ENCODE measurements around the gene ZNF892.

Gene ZNF892

GRCh38 chr2:95207111-95207961 lies at the start of gene ZNF892:
ZNF892 (plus strand) TSS chr2:95207521; CDS start chr2:95207816, 295 bp downstream.
- DNase-seq = peak; percentile 79 to 93

DNA sequence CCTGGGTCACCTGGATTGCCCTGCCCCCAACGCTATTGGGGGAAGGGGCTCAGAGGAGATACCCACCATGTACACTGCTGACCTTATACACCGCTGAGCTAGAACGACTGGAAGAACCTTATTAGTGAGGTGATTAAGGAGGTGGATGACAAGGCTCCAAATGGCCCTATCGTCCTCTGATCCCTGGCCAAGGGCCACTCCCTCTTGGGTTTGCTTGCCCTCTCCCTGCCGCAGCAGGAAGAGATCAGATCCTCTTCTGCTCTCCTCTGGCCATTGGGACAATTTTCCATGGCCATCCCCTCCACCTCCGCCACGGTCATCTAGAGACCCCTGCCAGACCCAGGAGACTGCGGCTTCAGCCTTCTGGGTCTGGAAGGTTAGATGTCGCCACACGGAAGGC lies 48.9 kb upstream of the ZNF892 start:
- DNase-seq = no peak

- peak in 1 of 2 experiments; percentile 30 for DNase-seq
These were observed 48.3 kb upstream of the ZNF892 start for GRCh38 chr2:95158891-95159619.

DNA sequence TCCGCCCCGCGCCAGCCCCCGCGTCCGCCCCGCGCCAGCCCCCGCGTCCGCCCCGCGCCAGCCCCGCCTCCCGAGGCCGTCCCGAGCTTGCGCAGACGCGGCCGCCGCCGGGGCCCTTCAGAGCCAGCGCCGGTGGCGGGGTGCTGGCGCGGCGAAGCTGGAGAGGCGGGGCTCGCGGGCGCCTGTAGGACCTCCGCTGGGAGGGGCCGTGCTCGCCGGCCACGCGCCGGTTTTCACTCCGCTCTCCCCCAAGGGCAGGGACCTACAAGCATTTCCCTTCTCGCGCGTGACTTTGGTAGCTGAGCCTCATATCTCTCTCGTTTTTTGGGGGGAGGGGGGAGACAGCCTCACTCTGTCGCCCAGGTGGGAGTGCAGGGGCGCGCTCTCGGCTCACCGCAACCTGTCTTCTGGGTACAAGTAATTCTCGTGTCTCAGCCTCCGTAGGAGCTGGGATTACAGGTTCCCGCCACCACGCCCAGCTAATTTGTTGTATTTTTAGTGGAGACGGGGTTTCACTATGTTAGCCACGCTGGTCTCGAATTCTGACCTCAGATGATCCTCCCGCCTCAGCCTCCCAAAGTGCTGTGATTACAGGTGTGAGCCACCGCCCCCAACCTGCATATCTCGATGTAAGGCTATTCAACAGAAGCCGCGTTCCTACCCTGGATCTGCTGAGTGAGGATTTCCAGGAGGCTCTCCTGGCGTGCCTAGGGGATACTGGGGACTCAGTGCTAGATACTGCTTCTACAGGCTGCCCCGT lies 47.5 kb upstream of the ZNF892 start, which contains the start of gene ZNF514:
ZNF514 (minus strand) TSS at position 159 of the 760 bp plus-strand sequence. CDS start 6,595 bp downstream, outside the sequence.
- peak in 1 of 2 experiments; percentile 64 for DNase-seq

DNA sequence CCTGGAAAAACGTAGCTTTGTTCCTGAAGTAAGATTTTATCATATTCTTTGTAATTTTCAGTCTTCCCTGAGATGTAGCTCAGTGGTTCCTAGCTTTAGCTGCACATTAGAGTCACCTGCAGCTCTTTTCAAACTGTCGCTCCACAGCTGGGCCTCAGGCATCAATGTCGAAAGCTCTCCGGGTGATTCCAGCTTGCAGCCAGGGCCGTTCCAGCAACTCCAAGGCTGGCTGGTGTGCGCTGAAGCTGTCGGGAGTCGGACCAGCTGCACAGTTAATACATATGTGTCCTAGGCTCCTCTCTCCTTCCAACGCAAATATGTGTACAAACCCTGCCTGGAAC lies 42.3 kb upstream of the ZNF892 start:
- DNase-seq = no peak

DNA sequence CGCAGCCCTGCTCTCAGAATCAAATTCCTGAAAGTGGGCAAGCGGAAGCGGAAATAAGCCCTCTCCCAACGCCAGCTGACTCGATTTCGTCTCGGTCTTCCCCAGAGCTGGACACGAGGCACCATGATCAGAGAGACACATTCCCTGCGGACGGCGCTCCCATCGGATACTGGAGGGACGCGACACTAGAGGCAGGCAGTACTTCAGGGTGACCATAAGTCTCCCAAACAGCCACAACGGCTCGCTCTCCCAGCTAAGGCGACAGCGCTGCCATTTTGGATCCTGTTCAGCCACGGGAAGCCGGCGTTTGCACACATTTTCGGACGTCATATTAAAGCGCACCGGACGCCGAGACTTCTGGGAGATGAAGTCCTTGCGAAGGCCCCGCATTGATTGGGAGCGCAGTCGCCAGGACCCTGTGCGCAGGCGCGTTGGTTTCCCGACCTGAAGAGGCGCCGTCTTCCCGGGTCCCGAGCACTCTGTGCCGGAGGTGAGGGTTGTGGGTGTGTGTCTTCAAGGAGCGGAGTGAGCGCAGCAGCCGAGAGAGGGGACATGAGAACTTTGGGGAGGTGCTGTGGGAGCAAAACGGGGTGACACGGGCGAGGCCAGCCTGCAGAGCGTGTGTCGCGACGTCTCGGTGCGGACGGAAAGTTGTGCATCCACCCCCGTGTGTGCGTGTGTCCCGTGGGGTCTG lies 41.8 kb upstream of the ZNF892 start, which contains the start of gene ZNF2:
ZNF2 (plus strand) TSS at position 439 of the 694 bp plus-strand sequence. CDS start 10,418 bp downstream, outside the sequence.
- DNase-seq = peak; percentile 96 to 97

GRCh38 chr2:95166065-95166763 lies 41.1 kb upstream of the ZNF892 start:
- DNase-seq = no peak

DNA sequence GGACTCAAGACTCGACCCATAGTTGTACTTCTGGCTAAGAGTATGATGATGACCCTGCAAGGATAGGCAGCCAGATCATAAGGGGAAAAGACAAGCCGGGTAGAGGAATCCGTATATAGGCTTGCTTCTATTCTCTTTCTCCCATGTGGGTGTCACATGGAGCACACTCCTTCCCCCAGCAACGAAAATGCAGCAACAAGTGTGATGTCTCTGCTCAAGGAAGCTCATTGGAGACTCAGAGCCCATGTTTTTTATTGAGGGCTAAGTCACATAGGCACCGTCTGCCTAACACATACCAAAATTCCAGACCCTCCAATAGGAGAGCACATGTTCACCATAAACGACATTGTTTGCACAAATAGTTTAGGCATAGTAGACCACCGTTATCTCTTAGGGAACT lies 35.4 kb upstream of the ZNF892 start:
- no peak for DNase-seq

GRCh38 chr2:95174031-95174542 lies 33.2 kb upstream of the ZNF892 start:
- no peak for DNase-seq

GRCh38 chr2:95179451-95179850 lies 27.9 kb upstream of the ZNF892 start:
- no peak for DNase-seq

DNA sequence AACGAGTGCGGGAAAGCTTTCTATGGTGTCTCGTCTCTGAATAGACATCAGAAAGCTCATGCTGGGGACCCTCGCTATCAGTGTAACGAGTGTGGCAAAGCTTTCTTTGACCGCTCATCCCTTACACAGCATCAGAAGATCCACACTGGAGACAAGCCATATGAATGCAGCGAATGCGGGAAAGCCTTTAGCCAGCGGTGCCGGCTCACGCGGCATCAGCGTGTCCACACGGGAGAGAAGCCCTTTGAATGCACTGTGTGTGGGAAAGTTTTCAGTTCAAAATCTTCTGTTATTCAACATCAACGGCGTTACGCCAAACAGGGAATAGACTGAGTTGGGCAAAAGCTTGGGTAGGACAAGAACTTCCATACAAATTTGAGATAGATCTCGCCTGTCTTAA lies 25.5 kb upstream of the ZNF892 start:
- DNase-seq = no peak

DNA sequence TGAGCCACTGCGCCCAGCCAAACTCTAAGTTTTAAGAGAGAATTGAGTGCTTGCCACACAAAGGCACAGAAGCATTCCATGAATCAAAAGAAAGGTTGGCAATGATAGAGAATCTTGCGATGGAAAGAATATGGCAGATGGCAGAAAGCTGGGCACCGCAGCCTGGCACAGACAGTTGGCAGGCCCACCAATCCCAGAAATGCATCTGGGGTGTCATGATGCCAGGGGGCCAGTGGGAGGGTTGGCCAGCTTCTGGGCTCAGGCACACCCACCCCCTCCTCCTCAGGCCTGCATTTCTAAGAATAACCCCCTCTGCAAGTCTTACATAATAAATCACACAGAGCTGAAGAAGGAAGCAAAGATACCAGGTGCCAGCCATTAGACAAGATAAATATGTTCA lies 22.1 kb upstream of the ZNF892 start:
- no peak for DNase-seq

DNA sequence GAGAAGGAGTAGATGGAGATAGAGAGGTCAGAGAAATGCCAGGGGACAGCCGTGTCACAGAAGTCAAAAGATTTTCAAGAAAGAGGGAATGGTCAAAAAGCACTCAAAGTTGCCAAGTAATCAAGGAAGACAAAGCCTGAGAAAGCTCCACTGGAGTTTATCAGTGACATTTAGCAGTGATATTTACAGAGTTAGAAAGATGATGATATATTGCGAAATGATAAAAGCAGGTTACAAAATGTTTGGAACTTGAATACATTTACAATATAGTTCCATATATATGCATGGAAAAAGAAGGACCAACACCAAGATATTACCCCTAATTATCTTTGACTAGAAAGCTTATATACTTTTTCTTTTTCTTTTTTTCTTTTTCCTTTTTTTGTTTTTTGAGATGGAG lies 21.3 kb upstream of the ZNF892 start:
- no peak for DNase-seq

DNA sequence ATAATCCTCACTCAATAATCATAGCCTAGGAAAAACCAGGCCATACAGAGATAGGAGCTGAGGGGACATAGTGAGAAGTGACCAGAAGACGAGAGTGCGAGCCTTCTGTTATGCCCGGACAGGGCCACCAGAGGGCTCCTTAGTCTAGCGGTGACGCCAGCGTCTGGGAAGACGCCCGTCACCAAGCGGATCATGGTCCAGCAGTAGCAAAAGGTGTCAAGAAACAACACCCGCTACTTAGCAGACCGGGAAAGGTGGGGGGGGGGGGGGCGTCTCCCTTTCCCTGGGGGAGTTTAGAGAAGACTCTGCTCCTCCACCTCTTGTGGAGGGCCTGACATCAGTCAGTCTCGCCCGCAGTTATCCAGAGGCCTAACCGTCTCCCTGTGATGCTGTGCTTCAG lies 14.4 kb upstream of the ZNF892 start:
- peak in 1 of 2 experiments; percentile 21 for DNase-seq

- no peak for DNase-seq
These were observed 3.4 kb upstream of the ZNF892 start for GRCh38 chr2:95203911-95204310.

- no peak for DNase-seq
These were observed 2.9 kb upstream of the ZNF892 start for GRCh38 chr2:95204396-95204795.

DNA sequence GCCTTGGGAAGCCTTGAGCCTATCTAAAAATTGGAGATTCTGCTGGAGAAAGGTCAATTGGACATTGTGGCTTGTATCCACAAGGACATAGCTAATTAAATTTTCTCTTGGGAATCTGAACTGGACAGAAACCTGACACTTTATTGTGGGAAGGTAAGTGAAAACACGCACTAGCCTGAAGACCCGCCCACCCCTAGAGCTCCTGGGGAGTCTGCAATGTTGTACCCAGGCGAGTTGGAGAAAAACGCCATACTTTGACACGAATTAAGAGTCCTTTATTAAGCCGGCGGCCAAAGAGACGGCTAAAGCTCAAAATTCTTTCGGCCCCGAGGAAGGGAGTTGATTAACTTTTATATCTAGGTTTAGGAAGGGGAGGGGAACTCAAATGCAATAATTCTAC lies 1.2 kb upstream of the ZNF892 start:
- no peak for DNase-seq

GRCh38 chr2:95208106-95208505 lies 785 bp downstream of the ZNF892 start:
- no peak for DNase-seq

DNA sequence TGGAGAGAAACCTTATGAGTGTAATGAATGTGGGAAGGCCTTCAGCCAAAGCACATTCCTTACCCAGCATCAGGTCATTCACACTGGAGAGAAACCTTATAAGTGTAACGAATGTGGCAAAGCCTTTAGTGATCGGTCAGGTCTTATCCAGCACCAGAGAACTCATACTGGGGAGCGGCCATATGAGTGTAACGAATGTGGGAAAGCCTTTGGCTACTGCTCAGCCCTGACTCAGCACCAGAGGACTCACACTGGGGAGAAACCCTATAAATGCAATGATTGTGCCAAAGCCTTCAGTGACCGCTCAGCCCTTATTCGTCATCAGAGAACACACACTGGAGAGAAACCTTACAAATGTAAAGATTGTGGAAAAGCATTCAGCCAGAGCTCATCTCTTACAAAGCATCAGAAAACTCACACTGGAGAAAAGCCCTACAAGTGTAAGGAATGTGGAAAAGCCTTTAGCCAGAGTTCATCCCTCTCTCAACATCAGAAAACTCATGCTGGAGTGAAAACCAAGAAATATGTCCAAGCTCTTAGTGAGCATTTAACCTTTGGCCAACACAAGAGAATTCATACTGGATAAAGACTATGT lies 7.8 kb downstream of the ZNF892 start:
- no peak for DNase-seq

- no peak for DNase-seq
These were observed 13.1 kb downstream of the ZNF892 start for GRCh38 chr2:95220449-95220848.

- no peak for DNase-seq
These were observed 18.3 kb downstream of the ZNF892 start for GRCh38 chr2:95225658-95226057.
